CD14-positive monocyte (primary cell): ENCODE data around the gene GALT. TPM values are rescaled to one million over a fixed set of nuclear protein-coding genes. Genes with fewer than 3 reads are reported as not detected.

Experiments used
- DNase-seq, 3 donors: peaks; one replicate each; pipeline ENCODE4 v3.0.0-alpha.2; 2011 to 2022
- H2AFZ ChIP-seq: 2 replicates; pipeline ENCODE4 v1.6.0; 2012; ENCODE audit warnings: mild to moderate bottlenecking, low read depth, low read length, inconsistent platforms; ENCODE audit not compliant: insufficient read depth, poor library complexity, severe bottlenecking
- H3K27ac ChIP-seq, 2 donors: 1 replicate in 1 of 2; 2 replicates in 1 of 2; pipeline ENCODE4 v1.5.1; 2012 to 2013; ENCODE audit warnings: low read length in 2 of 2, control low read depth in 1 of 2, inconsistent platforms in 1 of 2, low read depth in 1 of 2, mild to moderate bottlenecking in 1 of 2
- H3K27me3 ChIP-seq, 2 donors: one replicate each; pipeline versions ENCODE4 v1.6.0 to v1.6.1; 2011 to 2013; ENCODE audit warnings: low read length in 2 of 2; ENCODE audit not compliant: control insufficient read depth in 2 of 2, insufficient read depth in 2 of 2
- H3K36me3 ChIP-seq, 2 donors: replicated peaks in 1 of 2; 1 replicate in 1 of 2; 2 replicates in 1 of 2; pipeline versions ENCODE4 v1.5.1 to v1.6.1; 2012 to 2013; ENCODE audit warnings: low read length in 2 of 2, control low read depth in 1 of 2, inconsistent platforms in 1 of 2, mild to moderate bottlenecking in 1 of 2; ENCODE audit not compliant: insufficient read depth in 2 of 2, control insufficient read depth in 1 of 2
- H3K4me1 ChIP-seq, 2 donors: 1 replicate in 1 of 2; 2 replicates in 1 of 2; pipeline versions ENCODE4 v1.5.1 to v1.6.1; 2012 to 2013; ENCODE audit warnings: low read length in 2 of 2, control low read depth in 1 of 2, inconsistent platforms in 1 of 2, mild to moderate bottlenecking in 1 of 2, moderate library complexity in 1 of 2; ENCODE audit not compliant: insufficient read depth in 2 of 2, control insufficient read depth in 1 of 2
- H3K4me2 ChIP-seq: replicated peaks from 2 replicates; pipeline ENCODE3; 2012; ENCODE audit warnings: low read length, moderate library complexity, mild to moderate bottlenecking; ENCODE audit not compliant: poor library complexity, severe bottlenecking; ENCODE audit errors: extremely low read depth
- H3K4me3 ChIP-seq, 3 experiments: fragments of 200-600 bp in 1 of 3; sonication (generic) in 1 of 3; replicated peaks in 1 of 3; 1 replicate in 2 of 3; 2 replicates in 1 of 3; pipeline ENCODE4 v1.5.1; 2011 to 2013; ENCODE audit warnings: low read length in 3 of 3, mild to moderate bottlenecking in 3 of 3, control low read depth in 2 of 3, low read depth in 2 of 3, inconsistent platforms in 1 of 3, moderate library complexity in 1 of 3
- H3K79me2 ChIP-seq: 2 replicates; pipeline ENCODE4 v1.6.0; 2012; ENCODE audit warnings: mild to moderate bottlenecking, control low read depth, inconsistent platforms, low read length, moderate library complexity; ENCODE audit not compliant: insufficient read depth
- H3K9ac ChIP-seq: 2 replicates; pipeline ENCODE4 v1.6.0; 2017; ENCODE audit warnings: low read length, mild to moderate bottlenecking; ENCODE audit not compliant: insufficient read depth, poor library complexity, severe bottlenecking
- H3K9me3 ChIP-seq, 2 donors: replicated peaks in 1 of 2; 1 replicate in 1 of 2; 2 replicates in 1 of 2; pipeline versions ENCODE4 v1.5.1 to v1.6.1; 2012 to 2013; ENCODE audit warnings: low read length in 2 of 2, control low read depth in 1 of 2; ENCODE audit not compliant: control insufficient read depth in 1 of 2, insufficient read depth in 1 of 2
- H4K20me1 ChIP-seq: 2 replicates; pipeline ENCODE4 v1.6.0; 2012; ENCODE audit warnings: mild to moderate bottlenecking, low read length, control low read depth, moderate library complexity; ENCODE audit not compliant: insufficient read depth
- H3K27ac Mint-ChIP-seq, 7 donors: one replicate each; pipeline ENCODE4 v1.8.0; 2020; ENCODE audit warnings: mild to moderate bottlenecking in 7 of 7, mixed read lengths in 7 of 7, moderate library complexity in 6 of 7, inconsistent platforms in 2 of 7
- H3K27me3 Mint-ChIP-seq, 3 donors: one replicate each; pipeline ENCODE4 v1.8.0; 2021 to 2022; ENCODE audit warnings: low read depth in 3 of 3, mild to moderate bottlenecking in 3 of 3, mixed read lengths in 3 of 3, moderate library complexity in 3 of 3, inconsistent platforms in 1 of 3
- H3K36me3 Mint-ChIP-seq, 2 donors: one replicate each; pipeline ENCODE4 v1.8.0; 2020; ENCODE audit warnings: mixed read lengths in 2 of 2, inconsistent platforms in 1 of 2, mild to moderate bottlenecking in 1 of 2
- H3K4me1 Mint-ChIP-seq: one replicate; pipeline ENCODE4 v1.8.0; 2020; ENCODE audit warnings: mild to moderate bottlenecking, mixed read lengths
- H3K4me3 Mint-ChIP-seq, 2 donors: one replicate each; pipeline ENCODE4 v1.8.0; 2020; ENCODE audit warnings: mild to moderate bottlenecking in 2 of 2, mixed read lengths in 2 of 2, moderate library complexity in 1 of 2
- H3K9me3 Mint-ChIP-seq, 7 donors: one replicate each; pipeline ENCODE4 v1.8.0; 2020 to 2022; ENCODE audit warnings: mixed read lengths in 7 of 7, mild to moderate bottlenecking in 6 of 7, moderate library complexity in 6 of 7, inconsistent platforms in 2 of 7
- WGBS: methylation state at CpG from one replicate; pipeline ENCODE4 v1.1.5; 2013; ENCODE audit warnings: missing lambda C conversion rate; ENCODE audit not compliant: insufficient coverage; 5-methylcytosine and 5-hydroxymethylcytosine counted together
- intact Hi-C, 2 donors: fragments of 100-400 bp; cut with micrococcal nuclease; formaldehyde crosslinking; loops; one replicate each; pipeline versions ENCODE4 v1.15.0 to v1.15.1; 2023
- polyA plus RNA-seq, 3 donors: library from polyadenylated mRNA; depleted of rRNA in 1 of 3; unstranded in 2 of 3; stranded (reverse) in 1 of 3; fragments of 300-500 nt in 2 of 3; fragments of >200 nt in 1 of 3; fragmentation: Illumina TruSeq in 2 of 3; gene quantifications; 1 replicate in 2 of 3; 2 replicates in 1 of 3; pipeline ENCODE4 v1.2.3, GENCODE V29; 2012 to 2021
- small RNA-seq: library from RNA; depleted of rRNA; stranded (forward); fragments of <200 nt; gene quantifications from one replicate; pipeline ENCODE3, GENCODE V24; 2012; ENCODE audit warnings: low read depth; ENCODE audit not compliant: insufficient read length
- TF ChIP-seq, protein P1 (sequence below): fragments of 200-600 bp; IDR thresholded peaks from one replicate; pipeline ENCODE4 v1.8.0; 2022; ENCODE audit warnings: antibody characterized with exemption, mild to moderate bottlenecking

Gene GALT
- polyA plus RNA-seq, 3 donors = 25.6 to 103 (median 26.9) TPM

DNA sequence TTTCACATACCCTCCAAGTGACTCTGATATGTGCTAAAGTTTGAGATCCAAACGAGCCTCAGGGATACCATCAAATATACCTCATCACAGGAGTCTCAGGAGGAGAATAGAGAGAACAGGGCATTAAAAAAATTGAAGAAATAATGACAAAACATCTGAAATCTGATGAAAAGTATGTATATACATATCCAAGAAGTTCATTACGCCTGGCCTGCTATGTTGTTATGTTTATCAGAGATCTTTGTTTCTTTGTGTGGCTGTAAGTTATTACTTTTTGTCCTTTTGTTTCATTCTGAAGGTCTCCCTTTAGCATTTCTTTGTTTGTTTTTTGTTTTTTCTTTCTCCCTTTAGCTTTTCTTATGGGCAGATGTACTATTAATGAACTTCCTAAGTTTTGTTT lies 47.1 kb downstream of the GALT start:
- H3K27me3 Mint-ChIP-seq = peaks cover 0 to 5% (median 2%) of the 10 kb centered on the region in 3 donors
- Histone ChIP-seq H4K20me1 (no peaks in the 10 kb centered on the region), H3K79me2 (no peaks in the 10 kb centered on the region), H3K36me3 (no peaks in the 10 kb centered on the region), H2AFZ (no peak overlapping the region), H3K27me3 (no peaks in the 10 kb centered on the region), H3K4me1 (peaks cover 17 to 21% of the 10 kb centered on the region in 2 donors), H3K9me3 (no peaks in the 10 kb centered on the region), H3K27ac (no peak overlapping the region), H3K9ac (no peak overlapping the region), H3K4me3 (no peak overlapping the region), H3K4me2 (no peak overlapping the region)
- no peak for DNase-seq
- TF ChIP-seq, protein P1, sequence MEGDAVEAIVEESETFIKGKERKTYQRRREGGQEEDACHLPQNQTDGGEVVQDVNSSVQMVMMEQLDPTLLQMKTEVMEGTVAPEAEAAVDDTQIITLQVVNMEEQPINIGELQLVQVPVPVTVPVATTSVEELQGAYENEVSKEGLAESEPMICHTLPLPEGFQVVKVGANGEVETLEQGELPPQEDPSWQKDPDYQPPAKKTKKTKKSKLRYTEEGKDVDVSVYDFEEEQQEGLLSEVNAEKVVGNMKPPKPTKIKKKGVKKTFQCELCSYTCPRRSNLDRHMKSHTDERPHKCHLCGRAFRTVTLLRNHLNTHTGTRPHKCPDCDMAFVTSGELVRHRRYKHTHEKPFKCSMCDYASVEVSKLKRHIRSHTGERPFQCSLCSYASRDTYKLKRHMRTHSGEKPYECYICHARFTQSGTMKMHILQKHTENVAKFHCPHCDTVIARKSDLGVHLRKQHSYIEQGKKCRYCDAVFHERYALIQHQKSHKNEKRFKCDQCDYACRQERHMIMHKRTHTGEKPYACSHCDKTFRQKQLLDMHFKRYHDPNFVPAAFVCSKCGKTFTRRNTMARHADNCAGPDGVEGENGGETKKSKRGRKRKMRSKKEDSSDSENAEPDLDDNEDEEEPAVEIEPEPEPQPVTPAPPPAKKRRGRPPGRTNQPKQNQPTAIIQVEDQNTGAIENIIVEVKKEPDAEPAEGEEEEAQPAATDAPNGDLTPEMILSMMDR = no peak
- no peaks in the 10 kb centered on the region for H3K36me3 Mint-ChIP-seq
- peaks cover 19% of the 10 kb centered on the region for H3K4me1 Mint-ChIP-seq
- no peak overlapping the region for H3K27ac Mint-ChIP-seq
- H3K4me3 Mint-ChIP-seq = no peak overlapping the region
- intact Hi-C loops = no loop called here
- whole genome bisulfite sequencing = no CpG with 5 or more reads among the region's 2 CpGs
- H3K9me3 Mint-ChIP-seq = peaks cover 0 to 1% (median 0%) of the 10 kb centered on the region in 7 donors

DNA sequence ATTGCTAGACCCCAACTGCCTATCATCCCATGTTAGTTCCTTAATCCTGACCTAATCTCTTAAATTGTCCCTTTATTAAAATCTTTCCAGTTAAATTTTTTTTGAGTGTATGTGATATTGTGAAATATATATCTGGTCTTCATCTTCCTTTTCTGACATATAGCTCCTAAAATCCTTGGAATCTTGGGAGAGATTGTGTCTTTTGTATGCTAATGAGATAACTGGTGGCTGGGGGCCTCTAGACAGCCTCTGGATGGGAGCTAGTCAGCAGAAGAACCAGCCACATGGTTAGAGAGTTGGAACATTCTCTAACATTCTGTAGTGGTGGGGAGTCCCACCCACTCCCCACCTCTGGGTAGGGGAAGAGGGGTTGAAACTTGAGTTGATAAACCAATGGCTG lies 48.3 kb downstream of the GALT start:
- Histone ChIP-seq H3K4me2 (no peak overlapping the region), H4K20me1 (no peaks in the 10 kb centered on the region), H3K4me3 (no peak overlapping the region), H3K9ac (no peak overlapping the region), H3K9me3 (no peaks in the 10 kb centered on the region), H2AFZ (no peak overlapping the region), H3K4me1 (peaks cover 17 to 21% of the 10 kb centered on the region in 2 donors), H3K79me2 (no peaks in the 10 kb centered on the region), H3K27ac (no peak overlapping the region), H3K36me3 (no peaks in the 10 kb centered on the region), H3K27me3 (peaks cover 0 to 2% of the 10 kb centered on the region in 2 donors)
- H3K27ac Mint-ChIP-seq = no peak overlapping the region
- no peak overlapping the region for H3K4me3 Mint-ChIP-seq
- intact Hi-C loops = no loop called here
- H3K27me3 Mint-ChIP-seq = peaks cover 0 to 7% (median 2%) of the 10 kb centered on the region in 3 donors
- peaks cover 19% of the 10 kb centered on the region for H3K4me1 Mint-ChIP-seq
- DNase-seq = no peak
- no peaks in the 10 kb centered on the region for H3K36me3 Mint-ChIP-seq
- TF ChIP-seq, protein P1 = no peak
- peaks cover 0 to 1% (median 0%) of the 10 kb centered on the region in 7 donors for H3K9me3 Mint-ChIP-seq

Small RNA genes lying within 50 kb of the gene (small RNA-seq; reads per million reads assigned to genes)
- not detected for gene CCL27

Other genes starting within 250 kb of the GALT start
- gene FAM219A, start 188.1 kb upstream of the GALT start, polyA plus RNA-seq = 10 to 100 TPM in 1 of 3 donors, 1 to 10 TPM in 1, under 1 TPM in 1; 0.61 to 15.3 (median 1.2) TPM
- gene DNAI1, start 187.9 kb upstream of the GALT start, polyA plus RNA-seq = not detected
- 1 to 10 TPM; 2.3 to 3.2 (median 2.7) TPM for gene ENHO, start 123.7 kb upstream of the GALT start, polyA plus RNA-seq
- gene CNTFR, start 57.0 kb upstream of the GALT start, polyA plus RNA-seq = not detected
- gene RPP25L, start 34.6 kb upstream of the GALT start, polyA plus RNA-seq = 10 to 100 TPM; 20.1 to 42.3 (median 39.4) TPM
- 100 to 1,000 TPM; 120 to 174 (median 143) TPM for gene DCTN3, start 26.2 kb upstream of the GALT start, polyA plus RNA-seq
- not detected for gene ARID3C, start 17.6 kb upstream of the GALT start, polyA plus RNA-seq
- gene SIGMAR1, start 8.9 kb upstream of the GALT start, polyA plus RNA-seq = 10 to 100 TPM; 26.6 to 59.6 (median 49.5) TPM
- 10 to 100 TPM in 1 of 3 donors, 1 to 10 TPM in 2; 2.8 to 39.1 (median 4.1) TPM for gene IL11RA, start 5.5 kb downstream of the GALT start, polyA plus RNA-seq
- gene CCL27, start 16.0 kb downstream of the GALT start, polyA plus RNA-seq = not detected
- under 1 TPM in 1 of 3 donors, not detected in 2; 0.21 TPM for gene CCL19, start 44.6 kb downstream of the GALT start, polyA plus RNA-seq
- not detected for gene CCL21, start 63.5 kb downstream of the GALT start, polyA plus RNA-seq